Stimulated activated CD8-positive, alpha-beta memory T cell treated with anti-CD3 and anti-CD28 coated beads, Interleukin-2, amount 100 ng/mL, for 1 hour (primary cell): Measurements from ENCODE around the gene P2RY2.

Experiments used
- DNase-seq, 2 donors: peaks; one replicate each; pipeline ENCODE4 v3.0.0-alpha.2; 2020; ENCODE audit warnings: low read depth in 2 of 2

Gene P2RY2

GRCh38 chr11:73285721-73286120 is 67.6 kb downstream of the P2RY2 start:
- no peak for DNase-seq
